C4-2B (cell line): Measurements from ENCODE around the gene SCNN1A.

ENCODE experiments used
- CTCF ChIP-seq: fragments of 450-650 bp; conservative IDR thresholded peaks from 2 replicates; pipeline ENCODE4 v1.5.1; 2017; ENCODE audit warnings: mild to moderate bottlenecking
- ZFX ChIP-seq: fragments of 450-650 bp; IDR thresholded peaks from 2 replicates; pipeline ENCODE4 v1.6.1; 2017

- no peak for TF ChIP-seq CTCF
- no peak for TF ChIP-seq ZFX
Observed at GRCh38 chr12:6322352-6322751, 53.0 kb downstream of the SCNN1A start.
